NCI-H1417 treated with DMSO at 0.1 percent for 48 hours (cell line): ENCODE results near the gene SUMO4.

Source experiments
- DNase-seq: peaks from one replicate; lab custom pipeline; 2025; lab: John Stamatoyannopoulos, UW

Gene SUMO4

DNA sequence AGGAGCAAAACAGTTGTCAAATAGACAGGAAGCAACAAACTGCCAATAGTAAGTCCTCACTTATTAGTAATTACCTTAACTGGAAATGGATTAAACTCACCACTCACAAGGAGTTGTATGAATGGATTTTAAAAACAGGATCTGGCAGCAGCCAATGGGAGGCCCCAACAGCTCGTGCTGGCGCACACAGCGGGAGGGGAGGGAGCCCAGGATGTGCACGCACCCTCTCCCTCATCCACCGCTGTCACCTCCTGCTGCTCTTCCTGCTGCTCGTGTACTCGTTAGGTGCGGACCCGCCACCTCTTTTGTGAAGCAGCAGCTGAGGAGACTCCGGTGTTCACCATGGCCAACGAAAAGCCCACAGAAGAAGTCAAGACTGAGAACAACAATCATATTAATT is at the start of gene SUMO4:
Gene SUMO4 (plus strand): TSS at position 213 of the 400 bp plus-strand sequence. CDS start 130 bp downstream, at position 343.
- no peak for DNase-seq

- DNase-seq = peak; percentile 69
Measured at GRCh38 chr6:149354009-149354408, 46.1 kb upstream of the SUMO4 start.

- no peak for DNase-seq
Measured at GRCh38 chr6:149356081-149356750, 43.8 kb upstream of the SUMO4 start.

DNA sequence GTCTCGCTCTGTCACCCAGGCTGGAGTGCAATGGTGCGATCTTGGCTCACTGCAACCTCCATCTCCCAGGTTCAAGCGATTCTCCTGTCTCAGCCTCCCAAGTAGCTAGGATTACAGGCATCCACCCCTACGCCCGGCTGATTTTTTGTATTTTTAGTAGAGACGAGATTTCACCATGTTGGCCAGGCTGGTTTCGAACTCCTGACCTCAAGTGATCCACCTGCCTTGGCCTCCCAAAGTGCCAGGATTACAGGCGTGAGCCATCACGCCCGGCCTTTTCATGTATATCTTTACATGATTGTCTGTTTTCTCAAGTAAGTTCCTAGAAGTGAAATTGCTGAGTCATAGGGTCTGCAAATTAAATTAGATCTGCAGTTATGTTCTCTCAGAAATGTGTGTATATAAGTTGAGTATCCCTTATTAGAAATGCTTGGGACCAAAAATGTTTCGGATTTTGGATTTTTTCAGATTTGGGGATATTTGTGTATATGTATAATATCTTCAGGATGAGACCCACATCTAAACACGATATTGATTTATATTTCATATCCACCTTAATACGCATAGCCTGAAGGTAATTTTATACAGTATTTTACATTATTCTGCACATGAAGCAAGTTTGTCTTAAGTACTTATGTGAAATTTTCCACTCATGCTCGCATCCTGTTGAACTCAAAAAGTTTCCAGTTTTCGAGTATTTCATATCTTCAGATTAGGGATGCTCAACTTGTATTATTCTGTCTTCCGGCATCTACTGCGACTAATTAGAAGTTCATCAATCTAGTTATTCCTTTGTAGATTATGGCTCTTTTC is 42.1 kb upstream of the SUMO4 start:
- no peak for DNase-seq

DNA sequence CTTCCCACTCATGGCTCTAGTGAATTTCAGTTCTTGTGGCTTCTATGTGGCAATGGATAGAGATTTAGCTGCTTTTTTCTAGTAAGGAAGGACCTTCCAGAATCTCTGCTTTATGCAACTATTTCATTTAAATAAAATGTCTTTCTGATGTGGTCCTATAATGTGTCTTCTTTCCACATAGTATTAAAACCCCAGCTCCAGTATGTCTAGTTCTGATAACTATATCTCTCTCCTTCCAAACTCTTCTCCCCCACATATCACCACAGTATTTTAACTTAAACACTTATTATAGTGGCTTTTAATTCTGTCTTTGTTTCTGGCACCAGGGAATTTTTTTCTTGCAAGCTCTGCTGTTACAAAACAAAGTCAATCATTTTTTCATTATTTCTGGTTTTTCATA is 40.6 kb upstream of the SUMO4 start:
- no peak for DNase-seq

DNA sequence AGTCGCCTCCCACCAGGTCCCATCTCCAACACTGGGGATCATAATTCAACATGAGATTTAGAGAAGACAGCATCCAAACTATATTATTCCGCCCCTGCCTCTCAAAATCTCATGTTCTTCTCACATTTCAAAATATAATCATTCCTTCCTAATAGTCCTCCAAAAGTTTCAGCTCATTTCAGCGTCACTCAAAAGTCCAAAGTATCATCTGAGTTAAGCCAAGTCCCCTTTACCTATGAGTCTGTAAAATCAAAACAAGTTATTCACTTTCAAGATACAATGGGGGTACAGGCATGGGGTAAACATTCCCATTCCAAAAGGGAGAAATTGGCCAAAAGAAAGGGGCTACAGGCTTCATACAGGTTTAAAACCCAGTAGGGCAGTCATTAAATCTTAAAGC is 39.5 kb upstream of the SUMO4 start:
- no peak for DNase-seq

DNA sequence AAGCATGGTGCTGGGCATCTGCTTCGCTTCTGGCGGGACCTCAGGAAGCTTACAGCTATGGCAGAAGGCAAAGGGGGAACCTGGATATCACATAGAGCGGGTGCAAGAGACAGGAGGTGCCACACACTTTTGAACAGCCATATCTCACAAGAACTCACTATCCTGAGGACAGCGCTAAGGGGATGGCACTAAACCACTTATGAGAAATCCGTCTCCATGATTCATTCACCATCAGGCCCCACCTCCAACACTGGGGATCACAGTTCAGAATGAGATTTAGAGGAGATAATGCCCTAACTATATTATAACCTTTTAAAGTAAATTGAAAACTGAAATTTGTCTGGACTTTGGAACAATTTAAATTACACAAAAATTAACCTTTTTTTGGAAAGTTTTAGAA is 37.8 kb upstream of the SUMO4 start:
- no peak for DNase-seq

DNA sequence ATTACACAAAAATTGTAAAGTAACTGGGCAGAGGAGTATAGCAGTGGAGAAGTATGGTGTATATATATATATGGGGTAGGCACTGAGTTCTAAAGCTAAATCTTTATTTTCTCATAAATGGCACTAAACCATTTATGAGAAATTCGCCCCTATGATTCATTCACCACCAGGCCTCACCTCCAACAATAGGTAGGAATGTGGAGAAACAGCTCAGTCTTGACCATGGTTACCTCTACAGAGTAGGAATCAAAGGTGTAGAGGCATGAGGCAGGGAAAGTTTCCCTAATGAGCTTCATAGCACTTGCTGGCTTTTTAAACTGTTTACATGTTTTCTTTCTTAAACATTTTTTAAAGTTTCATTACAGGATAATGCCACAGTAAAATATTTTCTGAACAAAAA is 36.9 kb upstream of the SUMO4 start:
- no peak for DNase-seq

GRCh38 chr6:149364557-149364956 is 35.5 kb upstream of the SUMO4 start:
- no peak for DNase-seq

- no peak for DNase-seq
Measured at GRCh38 chr6:149365197-149365596, 34.9 kb upstream of the SUMO4 start.

DNA sequence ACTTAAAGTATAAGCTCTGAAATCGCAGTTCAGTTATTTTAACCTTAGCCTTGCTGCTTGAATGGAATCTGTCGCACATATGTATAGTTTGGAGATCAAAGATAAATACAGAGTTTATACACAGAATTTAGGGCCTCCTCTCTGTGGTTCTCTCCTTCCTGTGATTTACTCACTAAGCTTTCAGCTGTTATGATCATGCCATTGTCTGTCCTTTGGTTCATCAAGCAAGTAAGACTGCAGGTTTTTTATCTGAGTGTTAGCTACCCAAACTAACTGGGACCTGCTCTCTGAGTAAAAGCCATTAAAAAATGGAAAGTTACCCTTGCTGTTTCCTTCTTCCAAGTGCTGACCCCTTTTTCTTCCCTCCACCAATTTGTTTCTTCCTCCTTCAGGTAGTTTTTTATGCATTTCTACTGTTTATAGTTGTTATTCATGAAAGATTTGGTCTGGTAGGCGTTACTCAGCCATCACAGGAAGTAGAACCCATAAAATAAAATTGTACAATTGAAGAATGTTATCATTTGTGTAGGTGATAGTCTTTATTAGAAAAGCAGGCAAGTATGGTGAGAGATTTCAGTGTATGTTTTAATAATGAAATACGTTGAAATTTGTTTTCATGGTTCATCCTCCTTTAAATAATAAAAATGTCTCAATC is 33.7 kb upstream of the SUMO4 start:
- DNase-seq = no peak

- DNase-seq = no peak
Measured at GRCh38 chr6:149368065-149368464, 32.0 kb upstream of the SUMO4 start.

- no peak for DNase-seq
Measured at GRCh38 chr6:149371154-149371553, 28.9 kb upstream of the SUMO4 start.

DNA sequence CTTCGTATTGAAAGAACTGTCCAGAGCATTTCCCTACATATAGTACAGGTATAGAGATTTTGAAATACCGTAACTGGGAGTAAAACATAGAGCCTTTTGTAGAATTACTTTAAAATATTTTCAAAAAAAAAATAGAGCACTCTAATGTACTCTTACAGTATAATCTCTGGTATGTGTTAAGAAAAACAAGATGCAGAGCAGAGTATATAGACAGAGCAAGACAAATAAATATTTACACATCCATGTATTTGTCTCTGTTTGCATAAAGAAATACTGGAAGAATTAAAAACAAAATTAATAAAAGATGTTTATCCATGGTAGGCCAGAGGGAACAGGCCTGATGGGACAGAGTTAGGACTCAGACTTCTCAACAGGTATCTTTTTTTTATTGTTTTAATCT is 28.0 kb upstream of the SUMO4 start:
- no peak for DNase-seq

DNA sequence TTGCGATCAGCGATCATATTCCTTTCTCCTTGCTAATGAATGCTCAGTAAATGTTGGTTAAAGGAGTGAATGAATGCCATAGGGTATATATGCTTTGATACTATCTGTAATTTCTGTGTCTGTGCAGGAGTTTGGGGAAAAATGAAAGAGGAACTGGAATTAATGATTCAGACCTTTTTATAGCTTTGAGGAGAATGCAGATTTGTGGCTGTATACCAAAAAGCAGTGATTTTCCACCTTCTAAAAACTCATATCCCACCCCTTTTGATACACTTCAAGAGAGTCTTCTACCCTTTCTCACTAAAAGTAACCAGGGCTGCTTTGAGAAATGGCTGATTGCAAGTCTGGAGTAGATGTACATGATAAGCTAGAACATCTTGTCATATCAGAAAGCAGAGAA is 26.6 kb upstream of the SUMO4 start:
- no peak for DNase-seq

- DNase-seq = no peak
Measured at GRCh38 chr6:149379977-149380376, 20.1 kb upstream of the SUMO4 start.

- no peak for DNase-seq
Measured at GRCh38 chr6:149380523-149380922, 19.5 kb upstream of the SUMO4 start.

DNA sequence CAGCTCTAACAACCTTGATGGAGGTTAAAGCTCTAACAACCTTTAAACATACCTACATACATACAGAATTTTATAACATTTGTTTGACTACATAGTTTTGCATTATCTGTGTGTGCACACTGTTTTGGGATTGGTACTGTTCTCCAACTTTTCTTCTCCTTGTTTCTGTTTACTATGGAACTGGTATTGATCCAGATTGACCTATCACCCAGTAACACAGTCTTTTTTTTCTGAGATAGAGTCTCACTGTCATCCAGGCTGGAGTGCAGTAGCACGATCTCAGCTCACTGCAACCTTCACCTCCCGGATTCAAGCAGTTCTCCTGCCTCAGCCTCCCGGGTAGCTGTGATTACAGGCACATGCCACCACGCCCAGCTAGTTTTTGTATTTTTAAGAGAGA is 16.7 kb upstream of the SUMO4 start:
- DNase-seq = no peak

DNA sequence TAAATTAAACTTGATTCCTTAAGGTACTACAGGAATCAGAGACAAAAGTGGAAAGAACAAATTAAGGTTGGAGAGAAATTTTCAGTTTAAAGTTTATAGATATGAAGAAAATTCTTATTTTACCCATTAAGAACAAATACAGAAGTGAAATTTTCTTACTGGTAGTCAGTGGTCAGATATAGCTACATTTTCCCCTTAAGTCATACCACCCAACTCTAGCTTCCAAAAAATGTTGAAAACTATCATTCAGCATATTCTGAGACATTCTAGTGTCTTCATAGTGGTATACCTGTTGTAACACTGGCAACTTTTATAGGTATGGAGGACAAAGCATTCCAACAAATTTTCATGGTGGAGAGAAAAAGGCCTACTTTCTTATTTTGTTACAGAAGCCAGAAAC is 15.6 kb upstream of the SUMO4 start:
- DNase-seq = no peak

GRCh38 chr6:149385998-149386646 is 13.9 kb upstream of the SUMO4 start:
- DNase-seq = no peak

GRCh38 chr6:149387779-149388512 is 12.1 kb upstream of the SUMO4 start:
- no peak for DNase-seq
